GM19324 (cell line): Measurements from ENCODE around the gene WWOX.

Experiments used
- ATAC-seq: cut with Tn5 transposase; IDR thresholded peaks from one replicate; pipeline ENCODE4 v1.9.1; 2021; ENCODE audit warnings: mild to moderate bottlenecking, moderate library complexity; ENCODE audit not compliant: unreplicated experiment, low FRiP score

WWOX gene

DNA sequence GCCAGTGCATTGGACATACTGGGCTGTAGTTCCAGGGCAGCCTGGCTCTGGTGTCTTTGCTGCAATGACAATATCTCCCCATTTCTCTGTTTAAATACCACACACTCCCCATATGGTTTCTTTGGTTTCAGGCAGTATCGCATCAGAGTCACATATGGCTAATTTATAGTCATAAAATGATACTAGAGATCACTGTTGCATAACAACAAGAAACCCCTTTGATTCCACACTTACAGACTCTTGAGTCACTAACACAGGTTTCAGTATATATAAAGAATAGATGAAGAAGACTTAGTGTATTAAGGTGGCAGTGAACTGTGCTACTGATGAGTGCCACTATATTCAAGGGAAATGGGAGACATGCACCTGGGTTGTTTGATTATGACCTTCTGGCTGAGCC, 281.6 kb downstream of the WWOX start:
- ATAC-seq = no peak

DNA sequence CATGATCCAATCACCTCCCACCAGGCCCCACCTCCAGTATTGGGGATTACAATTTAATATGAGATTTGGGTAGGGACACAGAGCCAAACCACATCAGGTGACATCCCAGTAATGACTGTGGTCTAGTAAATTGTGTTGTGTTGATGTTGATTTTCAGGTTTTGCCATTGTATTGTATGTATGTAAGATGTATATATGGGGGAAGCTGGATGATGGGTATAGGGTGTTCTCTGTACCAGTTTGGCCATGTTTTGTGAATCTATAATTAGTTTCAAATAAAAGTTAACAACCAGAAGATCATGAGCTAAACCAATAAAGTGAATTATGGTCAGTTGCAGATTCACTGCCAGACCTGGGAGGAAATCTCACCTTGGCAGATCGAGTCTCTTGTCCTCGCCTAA, 283.7 kb downstream of the WWOX start:
- no peak for ATAC-seq

DNA sequence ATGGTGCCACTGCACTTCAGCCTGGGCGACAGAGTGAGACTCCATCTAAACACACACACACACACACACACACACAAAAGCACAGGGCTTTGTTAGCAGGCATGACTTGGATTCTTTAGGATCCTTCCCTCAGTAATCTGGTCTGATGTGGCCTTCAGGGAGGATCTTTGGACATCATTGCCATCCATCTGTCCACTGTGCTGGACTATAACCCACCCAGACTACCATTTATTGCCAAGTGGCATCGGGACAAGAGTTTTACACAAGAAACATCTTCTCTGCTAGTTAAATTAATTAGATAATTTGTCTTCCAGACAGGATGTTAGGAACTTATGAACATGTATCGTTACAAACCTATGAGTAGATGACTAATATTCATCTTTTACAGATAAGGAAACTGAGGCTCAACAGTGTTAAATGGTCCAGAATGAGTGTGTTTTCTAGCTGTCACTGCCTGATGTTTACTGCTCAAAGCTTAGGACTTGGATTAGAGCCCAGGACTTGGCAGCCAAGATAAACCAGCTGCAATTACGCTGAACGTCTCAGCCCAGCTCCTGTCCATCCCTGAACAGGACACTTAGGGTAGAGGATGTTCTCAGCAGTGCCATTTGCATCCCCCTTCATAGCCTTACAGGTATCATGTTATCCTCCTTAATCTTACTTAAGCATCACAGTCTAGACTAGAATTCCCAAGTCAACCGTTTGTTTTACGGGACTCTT, 285.8 kb downstream of the WWOX start:
- no peak for ATAC-seq

DNA sequence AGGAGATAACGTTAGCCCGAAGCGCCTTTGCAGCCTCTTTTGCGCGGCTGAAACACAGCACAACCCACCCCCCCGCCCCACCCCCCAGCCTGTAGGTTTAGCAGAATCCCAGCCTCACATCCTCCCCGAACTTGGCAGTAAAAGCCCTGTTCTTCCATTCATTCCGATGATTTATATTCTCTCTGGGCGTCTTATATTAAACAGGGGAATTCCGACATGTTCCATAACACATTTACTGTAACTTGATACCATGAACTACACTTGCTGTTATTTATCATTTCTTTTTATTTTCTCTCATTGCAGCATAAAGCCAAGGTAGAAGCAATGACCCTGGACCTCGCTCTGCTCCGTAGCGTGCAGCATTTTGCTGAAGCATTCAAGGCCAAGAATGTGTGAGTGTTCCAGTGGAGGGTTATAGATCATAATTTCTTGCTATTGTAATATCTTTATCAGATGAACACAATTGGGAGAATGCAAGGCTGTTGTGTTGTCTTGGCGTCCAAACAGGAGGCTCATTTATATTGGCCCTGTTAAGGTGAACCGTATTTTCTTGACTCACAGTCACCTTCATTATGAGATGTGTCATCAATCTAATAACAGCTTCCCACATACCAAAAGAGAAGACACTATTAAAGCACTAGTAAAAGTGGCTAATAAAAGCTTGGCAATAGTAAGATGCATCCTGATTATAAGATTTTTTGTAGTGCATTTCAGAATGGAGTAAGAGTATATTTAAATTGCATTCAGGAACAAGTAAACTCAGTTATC, 287.3 kb downstream of the WWOX start:
- ATAC-seq = no peak

DNA sequence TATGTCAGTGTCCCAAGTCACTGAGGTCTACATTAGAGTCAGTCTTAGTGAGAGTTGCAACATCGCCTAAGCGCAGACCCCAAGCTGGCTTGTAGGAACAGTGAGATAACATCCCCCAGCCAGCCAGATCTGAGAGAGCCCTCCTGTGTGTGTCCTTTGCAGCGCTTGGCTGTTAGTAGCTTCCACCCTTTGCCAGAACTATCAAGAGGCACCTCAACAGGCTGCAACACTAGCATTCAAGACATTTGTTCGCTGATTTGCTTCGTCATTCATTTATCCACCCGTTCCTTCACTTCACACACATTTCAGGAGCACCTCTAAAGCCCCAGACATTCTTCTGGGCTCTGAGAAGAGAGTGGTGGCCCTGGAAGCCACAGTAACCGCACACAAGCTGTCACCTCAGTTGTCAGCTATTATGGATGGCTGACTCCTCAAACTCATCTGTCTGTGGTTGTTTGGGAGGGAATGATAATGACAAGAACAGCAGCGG, 289.6 kb downstream of the WWOX start:
- no peak for ATAC-seq

DNA sequence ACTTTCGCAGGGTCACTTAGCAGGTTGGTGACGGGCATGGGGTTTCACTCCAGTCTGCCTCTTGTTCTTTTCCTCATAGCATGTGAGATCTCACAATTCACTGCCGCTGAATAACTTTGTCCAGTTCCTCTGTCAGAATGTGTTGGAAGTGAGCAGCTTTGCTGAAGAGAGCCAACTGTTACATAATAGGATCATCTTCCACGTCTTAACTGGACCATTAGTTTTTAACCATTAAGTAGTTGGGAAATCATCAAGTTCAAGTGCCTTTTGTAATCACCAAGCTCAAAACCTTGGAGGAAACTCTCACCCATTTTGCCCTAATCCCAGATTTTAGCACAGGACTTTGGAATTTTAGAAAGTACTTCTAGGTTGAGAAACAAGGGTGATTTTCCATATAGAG, 290.6 kb downstream of the WWOX start:
- no peak for ATAC-seq

DNA sequence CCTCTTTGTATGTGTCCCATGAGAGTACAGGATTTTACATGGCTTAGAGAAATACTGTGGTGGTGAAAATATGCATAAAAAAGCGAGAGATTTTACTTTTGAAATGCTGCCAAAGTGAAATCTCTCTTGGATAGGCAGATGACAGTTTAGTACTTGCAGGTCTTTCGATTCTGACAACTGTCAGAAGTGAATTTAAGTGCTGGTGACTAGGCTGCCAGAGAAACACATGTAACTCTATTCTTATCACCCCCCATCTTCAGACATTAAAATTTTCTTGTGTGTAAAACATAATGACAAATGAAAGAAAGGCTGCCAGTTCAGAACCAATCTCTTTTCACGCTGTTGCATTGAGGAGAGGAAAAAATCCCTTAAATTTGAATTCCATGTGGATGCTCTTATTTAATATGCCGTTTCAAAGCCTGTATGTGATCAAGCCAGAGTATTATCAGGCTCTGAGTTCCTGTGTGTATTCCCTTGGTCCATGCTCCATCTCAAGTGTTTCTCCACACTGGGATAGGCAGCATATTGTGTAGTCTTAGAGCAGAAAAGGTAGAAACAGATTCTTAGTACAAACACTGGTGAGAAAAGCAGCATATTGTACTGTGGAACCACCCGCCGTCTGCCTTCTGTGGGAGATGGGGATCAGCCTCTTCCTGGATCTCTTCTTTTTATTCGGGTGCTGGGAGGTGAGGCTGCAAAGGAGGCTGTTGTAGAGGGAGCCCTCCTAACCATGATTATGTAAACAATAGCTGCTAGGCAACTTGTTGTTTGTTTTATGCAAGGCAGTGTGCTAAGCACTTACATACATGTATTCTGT, 291.3 kb downstream of the WWOX start:
- no peak for ATAC-seq

DNA sequence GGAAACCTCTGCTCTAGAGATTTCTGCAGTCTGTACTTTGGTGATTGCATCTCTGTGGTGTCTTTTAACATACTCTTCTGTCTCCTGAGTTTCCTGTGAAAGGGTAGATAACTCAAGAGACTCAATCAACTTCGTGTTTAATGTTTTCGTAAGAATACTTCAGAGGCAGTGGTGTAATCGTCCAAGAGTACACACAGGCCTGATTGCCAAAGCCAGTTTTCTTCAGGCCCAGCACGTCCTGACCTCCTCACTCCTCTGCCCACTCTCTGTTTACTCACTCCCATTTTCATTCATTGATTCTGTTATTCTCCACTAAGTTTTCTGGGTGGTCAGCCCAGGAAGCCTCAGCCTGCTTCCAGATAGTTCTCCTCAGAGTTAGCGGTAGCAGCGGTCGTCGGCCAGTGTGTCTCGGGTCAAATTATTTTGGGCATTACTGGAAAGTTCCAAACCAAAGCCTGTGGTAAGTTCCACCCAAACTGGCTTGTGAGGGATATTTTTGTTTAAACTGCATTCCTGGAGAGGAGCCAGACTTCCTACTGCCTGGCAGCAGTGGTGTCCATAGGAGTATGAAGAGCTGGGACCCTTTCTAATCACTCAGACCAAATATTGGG, 293.2 kb downstream of the WWOX start:
- no peak for ATAC-seq

DNA sequence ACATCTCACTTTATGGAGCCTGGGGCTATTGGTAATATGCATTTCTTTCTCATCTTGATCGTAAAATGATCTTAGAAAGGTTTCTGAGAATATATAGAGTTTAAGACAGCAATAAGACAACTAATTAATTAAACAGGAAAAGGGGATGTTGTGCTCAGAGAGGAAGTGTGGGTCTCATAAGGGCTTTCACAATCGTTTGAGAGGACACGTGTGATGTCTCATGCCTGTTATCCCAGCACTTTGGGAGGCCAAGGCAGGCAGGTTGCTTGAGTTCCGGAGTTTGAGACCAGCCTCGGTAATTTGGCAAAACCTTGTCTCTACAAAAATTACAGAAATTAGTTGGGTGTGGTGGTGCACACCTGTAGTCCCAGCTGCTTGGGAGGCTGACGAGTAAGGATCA, 295.6 kb downstream of the WWOX start:
- ATAC-seq = no peak

DNA sequence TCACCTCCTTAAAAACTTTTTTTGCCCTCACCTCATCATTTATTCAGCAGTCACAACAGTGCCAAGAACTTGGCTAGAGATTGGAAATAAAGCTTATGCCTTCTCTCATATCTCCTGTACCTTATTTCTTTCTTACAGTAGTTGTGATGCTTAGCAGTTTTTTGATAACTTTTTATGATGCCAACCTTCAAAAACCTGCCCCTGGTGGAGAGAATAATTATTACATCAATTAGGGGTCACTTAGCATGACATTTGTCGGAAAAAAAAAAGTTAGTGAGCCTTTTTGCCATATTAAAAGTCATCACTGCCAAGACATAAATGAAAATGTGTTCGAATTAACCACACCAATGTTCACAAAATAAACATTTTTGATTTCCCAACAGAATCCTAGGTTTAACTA, 296.6 kb downstream of the WWOX start:
- no peak for ATAC-seq

DNA sequence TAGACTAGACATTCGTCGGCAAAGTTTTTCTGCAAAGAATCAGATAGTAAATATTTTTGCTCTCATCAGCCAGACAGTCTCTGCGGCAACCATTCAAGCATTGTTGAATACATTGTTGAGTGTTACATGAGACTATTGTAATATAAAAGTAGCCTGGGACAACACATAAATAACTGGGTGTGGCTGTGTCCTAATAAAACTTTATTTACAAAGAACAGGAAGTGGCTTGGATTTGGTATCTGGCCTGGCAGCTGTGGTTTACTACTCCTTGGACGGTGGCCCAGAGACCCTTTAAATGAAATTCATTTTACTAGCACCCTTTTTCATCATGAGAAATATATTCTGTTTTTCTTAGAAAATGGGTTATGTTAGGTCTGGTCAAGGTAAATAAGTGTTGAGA, 297.2 kb downstream of the WWOX start:
- no peak for ATAC-seq

DNA sequence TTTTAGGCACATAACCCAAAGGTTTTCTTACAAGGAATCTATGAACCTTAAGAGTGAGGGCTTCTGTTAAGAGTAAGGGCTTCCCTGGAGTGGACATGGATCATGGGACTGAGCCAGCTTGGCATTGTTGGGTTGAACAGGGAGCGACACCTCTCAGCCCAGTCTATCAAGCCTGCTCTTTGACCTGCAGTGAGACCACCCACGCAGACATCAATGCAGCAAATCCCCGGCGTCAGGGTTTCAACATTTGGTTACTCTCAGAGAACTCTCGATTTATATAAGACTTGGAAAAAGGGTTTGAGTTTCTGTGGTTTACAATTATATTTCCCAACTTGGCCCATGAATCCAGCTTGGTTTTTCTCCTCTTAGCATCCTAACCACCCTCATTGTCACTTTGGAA, 299.9 kb downstream of the WWOX start:
- no peak for ATAC-seq

DNA sequence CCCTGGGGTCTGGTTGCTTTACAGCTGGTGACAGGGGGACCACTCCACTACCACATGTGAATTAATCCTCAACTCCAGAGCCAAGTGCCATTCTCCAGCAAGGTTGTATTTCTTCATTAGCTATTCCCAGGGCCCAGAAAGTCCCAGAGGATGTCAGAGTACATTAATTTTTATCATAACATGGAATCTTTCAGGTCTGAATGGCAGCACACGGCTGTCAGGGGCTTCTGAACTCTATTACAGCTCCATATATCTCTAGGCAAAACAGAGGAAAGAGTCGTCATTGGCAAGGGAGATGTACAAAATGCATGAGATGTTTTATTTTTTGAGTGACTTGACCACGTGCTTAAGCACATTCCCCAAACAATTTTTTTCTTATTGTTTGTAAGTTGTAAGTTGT, 303.4 kb downstream of the WWOX start:
- no peak for ATAC-seq

DNA sequence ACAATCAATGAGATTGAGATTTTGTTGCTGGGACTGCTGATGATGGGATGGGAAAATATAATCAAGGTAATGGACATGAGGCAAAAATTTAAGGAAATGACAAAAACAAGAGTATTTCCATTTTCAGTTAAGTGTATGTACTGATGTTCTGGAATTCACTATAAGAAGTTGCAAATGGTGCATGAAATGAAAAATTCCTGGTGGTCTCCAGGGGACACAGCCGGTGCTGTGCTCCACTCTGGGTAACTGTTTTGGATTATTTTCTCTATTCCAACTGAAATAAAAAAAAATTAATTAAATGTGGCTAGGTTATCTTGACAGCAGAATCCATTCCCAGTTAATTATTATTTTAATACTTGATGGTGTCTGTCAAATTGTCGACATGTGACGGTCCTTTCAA, 305.6 kb downstream of the WWOX start:
- no peak for ATAC-seq

DNA sequence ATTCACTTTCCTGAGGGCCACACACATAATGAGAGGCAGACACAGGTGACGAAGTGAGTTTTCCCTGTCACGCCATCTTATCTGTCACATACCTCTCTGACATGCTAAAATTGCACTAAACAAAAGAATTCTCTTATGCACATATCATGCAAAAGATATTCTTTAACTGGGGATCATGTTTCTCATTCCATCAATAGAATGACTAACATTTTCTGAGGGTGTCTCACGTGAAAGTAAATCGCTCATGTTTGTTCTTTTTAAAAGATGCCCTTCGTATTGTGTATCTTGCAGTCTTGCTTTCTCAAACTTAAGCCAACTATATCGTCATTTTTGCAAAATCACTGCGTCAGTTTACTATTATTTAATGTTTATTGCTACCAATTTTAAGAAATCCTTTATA, 306.4 kb downstream of the WWOX start:
- ATAC-seq = no peak

DNA sequence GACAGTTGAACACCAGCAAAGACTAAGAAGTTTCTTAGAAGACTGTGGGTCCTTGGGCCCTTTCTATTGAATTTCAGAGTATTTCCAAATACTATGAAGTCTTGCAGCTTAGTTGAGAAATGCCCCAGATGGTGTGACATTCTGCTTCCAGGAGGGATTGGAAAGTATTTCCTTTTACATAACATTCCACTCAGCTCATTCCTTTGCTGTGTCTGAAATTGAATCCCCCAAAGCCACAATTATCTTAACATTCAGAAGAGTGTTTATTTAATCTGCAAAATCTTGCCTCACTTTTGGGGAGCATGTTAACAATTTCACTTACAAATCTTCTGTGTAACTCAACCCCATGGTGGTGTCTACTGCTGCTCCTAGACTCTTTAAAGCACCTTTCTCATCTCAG, 307.7 kb downstream of the WWOX start:
- no peak for ATAC-seq

DNA sequence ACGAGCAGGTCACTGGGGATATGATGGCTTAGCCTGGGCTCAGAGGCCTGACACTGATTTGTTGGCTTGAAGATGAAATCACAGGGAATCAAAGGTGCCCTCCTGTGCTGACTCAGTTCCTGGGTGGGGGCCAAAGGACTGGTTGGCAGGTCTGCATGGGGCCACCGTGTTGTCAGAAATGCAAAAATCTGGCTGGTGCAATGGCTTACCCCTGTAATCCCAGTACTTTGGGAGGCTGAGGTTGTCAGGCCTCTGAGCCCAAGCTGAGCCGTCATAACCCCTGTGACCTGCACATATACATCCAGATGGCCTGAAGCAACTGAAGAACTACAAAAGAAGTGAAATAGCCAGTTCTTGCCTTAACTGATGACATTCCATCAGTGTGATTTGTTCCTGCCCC, 314.2 kb downstream of the WWOX start:
- ATAC-seq = no peak

DNA sequence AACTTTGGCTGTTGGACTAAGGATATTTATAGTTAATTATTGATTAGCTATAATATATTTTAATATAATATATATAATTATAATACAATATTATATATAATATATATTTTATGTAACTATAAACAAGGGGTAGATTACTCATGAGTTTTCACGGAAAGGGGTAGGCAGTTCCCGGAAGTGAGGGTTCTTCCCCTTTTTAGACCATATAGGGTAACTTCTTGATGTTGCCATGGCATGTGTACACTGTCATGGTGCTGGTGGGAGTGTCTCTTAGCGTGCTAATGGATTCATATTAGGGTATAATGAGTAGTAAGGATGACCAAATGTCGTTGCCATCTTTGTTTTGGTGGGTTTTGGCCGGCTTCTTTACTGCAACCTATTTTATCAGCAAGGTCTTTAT, 315.6 kb downstream of the WWOX start:
- ATAC-seq = no peak

DNA sequence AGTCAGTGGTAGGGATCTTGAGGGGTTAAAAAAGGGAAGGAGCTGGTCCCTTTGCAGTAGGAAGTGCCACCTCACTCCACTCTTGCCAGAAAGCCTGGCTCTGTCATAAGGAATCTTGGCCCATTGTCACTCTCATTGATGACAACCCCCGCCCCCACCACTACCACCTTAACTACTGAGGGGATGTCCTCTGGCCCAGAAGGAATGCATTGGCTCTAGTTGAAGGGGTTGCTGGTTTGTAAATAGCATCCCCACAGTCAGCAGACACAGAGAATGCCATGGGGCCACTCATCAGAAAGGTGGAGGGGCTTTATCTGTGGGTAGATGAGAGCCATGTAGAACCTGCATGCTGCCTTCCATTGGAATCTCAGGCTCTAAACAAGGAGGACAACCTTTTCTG, 316.2 kb downstream of the WWOX start:
- ATAC-seq = no peak

DNA sequence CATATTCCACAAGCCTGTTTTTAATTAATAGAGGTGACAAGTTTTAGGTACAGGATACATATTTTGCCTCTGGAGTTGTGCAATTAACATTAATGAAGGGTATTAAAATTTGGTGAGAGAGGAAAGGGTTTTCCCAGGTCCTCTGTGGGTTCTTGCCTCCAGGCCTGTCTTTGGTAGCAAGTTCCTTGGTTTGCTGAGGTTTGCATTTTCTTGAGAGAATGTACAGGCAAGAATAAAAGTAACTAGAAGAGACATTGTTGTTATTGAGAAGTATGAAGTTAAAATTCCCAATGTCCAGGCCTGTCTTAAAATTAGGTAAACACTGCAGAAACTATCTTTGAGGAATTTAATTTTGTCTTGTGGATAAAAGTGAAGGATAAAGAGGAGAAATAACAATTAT, 316.9 kb downstream of the WWOX start:
- ATAC-seq = no peak

DNA sequence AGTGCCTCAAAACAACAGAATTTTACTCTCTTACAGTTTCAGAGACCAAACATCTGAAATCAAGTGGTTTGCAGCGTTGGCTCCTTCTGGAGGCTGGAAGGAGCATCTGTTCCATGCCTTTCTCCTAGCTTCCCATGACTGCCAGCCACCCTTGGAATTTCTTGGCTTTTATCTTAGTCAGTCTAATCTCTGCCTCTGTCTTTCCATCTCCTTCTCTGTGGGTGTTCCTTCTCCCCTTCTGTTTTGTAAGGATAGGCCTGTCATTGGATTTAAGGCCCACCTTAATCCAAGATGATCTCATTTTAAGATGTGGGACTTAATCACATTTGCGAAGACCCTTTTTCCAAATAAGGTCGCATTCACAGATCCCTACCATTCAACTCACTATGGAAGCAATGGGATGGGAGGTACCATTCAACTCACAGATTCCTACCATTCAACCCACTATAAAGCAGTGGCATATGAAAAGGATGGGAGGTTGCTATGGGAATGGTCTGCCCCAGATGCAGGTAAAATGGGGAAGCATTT, 321.8 kb downstream of the WWOX start:
- ATAC-seq = no peak
